Spleen (tissue), 11 donors: Measurements from ENCODE around the gene AKAP12. TPM values are rescaled to one million over a fixed set of nuclear protein-coding genes. Genes with fewer than 3 reads are reported as not detected.

Experiments used
- DNase-seq: peaks from one replicate; pipeline ENCODE4 v3.0.0-alpha.2; 2020
- H3K27ac ChIP-seq, 8 donors: fragments of 200-600 bp; sonication (generic) in 7 of 8; 1 replicate in 4 of 8; 2 replicates in 4 of 8; pipeline versions ENCODE4 v1.5.0 to v1.8.0; 2016 to 2021; ENCODE audit warnings: inconsistent platforms in 4 of 8, mild to moderate bottlenecking in 4 of 8, moderate library complexity in 1 of 8
- H3K27me3 ChIP-seq, 7 donors: fragments of 200-600 bp; sonication (generic) in 6 of 7; replicated peaks in 1 of 7; 1 replicate in 4 of 7; 2 replicates in 3 of 7; pipeline versions ENCODE4 v1.5.0 to v1.8.0; 2016 to 2021; ENCODE audit warnings: inconsistent platforms in 3 of 7, mild to moderate bottlenecking in 1 of 7
- H3K36me3 ChIP-seq, 6 donors: fragments of 200-600 bp; sonication (generic) in 5 of 6; 1 replicate in 4 of 6; 2 replicates in 2 of 6; pipeline versions ENCODE4 v1.5.0 to v1.8.0; 2016 to 2021; ENCODE audit warnings: inconsistent platforms in 2 of 6
- H3K4me1 ChIP-seq, 6 donors: fragments of 200-600 bp; sonication (generic) in 5 of 6; 1 replicate in 3 of 6; 2 replicates in 3 of 6; pipeline versions ENCODE4 v1.5.0 to v1.8.0; 2016 to 2021; ENCODE audit warnings: inconsistent platforms in 3 of 6
- H3K4me3 ChIP-seq, 8 donors: fragments of 200-600 bp; sonication (generic) in 7 of 8; 1 replicate in 4 of 8; 2 replicates in 4 of 8; pipeline versions ENCODE4 v1.5.0 to v1.8.0; 2016 to 2021; ENCODE audit warnings: inconsistent platforms in 4 of 8, mild to moderate bottlenecking in 4 of 8, moderate library complexity in 2 of 8
- H3K9me3 ChIP-seq, 8 donors: fragments of 200-600 bp; sonication (generic) in 7 of 8; 1 replicate in 4 of 8; 2 replicates in 4 of 8; pipeline versions ENCODE4 v1.5.0 to v1.8.0; 2016 to 2021; ENCODE audit warnings: inconsistent platforms in 4 of 8
- POLR2A ChIP-seq, 3 donors: fragments of 450-650 bp; IDR thresholded peaks; one replicate each; pipeline ENCODE4 v1.5.1; 2017; ENCODE audit warnings: antibody characterized with exemption in 3 of 3, mild to moderate bottlenecking in 1 of 3
- POLR2AphosphoS5 ChIP-seq, 3 donors: sonication (generic); formaldehyde crosslinking; IDR thresholded peaks; one replicate each; pipeline ENCODE4 v1.5.1; 2017; ENCODE audit warnings: antibody characterized with exemption in 3 of 3
- WGBS, 5 donors: extraction: QIAGEN DNeasy Blood & Tissue Kit in 3 of 5; methylation state at CpG; one replicate each; pipeline versions ENCODE4 v1.1.5 to v1.1.7; 2013 to 2018; 5-methylcytosine and 5-hydroxymethylcytosine counted together
- intact Hi-C: fragments of 100-400 bp; cut with DNase I; formaldehyde crosslinking; loops from one replicate; pipeline ENCODE4 v1.15.0; 2023; ENCODE audit warnings: low total_unique reads
- polyA plus RNA-seq, 3 donors: library from polyadenylated mRNA; stranded (reverse); fragments of 200-250 nt; gene quantifications; one replicate each; pipeline ENCODE4 v1.2.1, GENCODE V29; 2013
- total RNA-seq, 7 donors: library from RNA; depleted of rRNA in 3 of 7; stranded (reverse); fragments of >200 nt in 3 of 7; fragmentation: NEBNext Ultra II Directional in 4 of 7; extraction: Animal tissue kit (Norgen Biotek cat#: 25700) in 4 of 7; gene quantifications; one replicate each; pipeline versions ENCODE4 v1.1.0 to v1.2.1, GENCODE V29; 2016 to 2021
- TF ChIP-seq, protein P1 (sequence below), 11 experiments: fragments of 200-600 bp in 7 of 11; fragments of 450-650 bp in 4 of 11; sonication (generic) in 4 of 11; IDR thresholded peaks in 8 of 11; conservative IDR thresholded peaks in 3 of 11; 1 replicate in 7 of 11; 2 replicates in 4 of 11; pipeline versions ENCODE4 v1.4.0 to v1.8.0; 2016 to 2021; ENCODE audit warnings: antibody characterized with exemption in 11 of 11, inconsistent platforms in 4 of 11, mild to moderate bottlenecking in 1 of 11
- donor health status: healthy with polysubstance abuse.
- donor health status: DM: no; HTN: no; CAD: no; lungs with moderate emphysema.
- donor health status: DM: no; HTN: no; CAD: no.
- donor health status: Bipolar disorder and iron deficiency.
- donor health status: healthy.
- donor health status: DM: no; HTN: no; CAD: no.
- donor health status: DM: yes; HTN: yes; CAD: no.

The AKAP12 gene
- total and polyA plus RNA-seq, 10 donors: 3.2 to 64.7 (median 44.1) TPM

- TF ChIP-seq, protein P1, sequence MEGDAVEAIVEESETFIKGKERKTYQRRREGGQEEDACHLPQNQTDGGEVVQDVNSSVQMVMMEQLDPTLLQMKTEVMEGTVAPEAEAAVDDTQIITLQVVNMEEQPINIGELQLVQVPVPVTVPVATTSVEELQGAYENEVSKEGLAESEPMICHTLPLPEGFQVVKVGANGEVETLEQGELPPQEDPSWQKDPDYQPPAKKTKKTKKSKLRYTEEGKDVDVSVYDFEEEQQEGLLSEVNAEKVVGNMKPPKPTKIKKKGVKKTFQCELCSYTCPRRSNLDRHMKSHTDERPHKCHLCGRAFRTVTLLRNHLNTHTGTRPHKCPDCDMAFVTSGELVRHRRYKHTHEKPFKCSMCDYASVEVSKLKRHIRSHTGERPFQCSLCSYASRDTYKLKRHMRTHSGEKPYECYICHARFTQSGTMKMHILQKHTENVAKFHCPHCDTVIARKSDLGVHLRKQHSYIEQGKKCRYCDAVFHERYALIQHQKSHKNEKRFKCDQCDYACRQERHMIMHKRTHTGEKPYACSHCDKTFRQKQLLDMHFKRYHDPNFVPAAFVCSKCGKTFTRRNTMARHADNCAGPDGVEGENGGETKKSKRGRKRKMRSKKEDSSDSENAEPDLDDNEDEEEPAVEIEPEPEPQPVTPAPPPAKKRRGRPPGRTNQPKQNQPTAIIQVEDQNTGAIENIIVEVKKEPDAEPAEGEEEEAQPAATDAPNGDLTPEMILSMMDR (IDR thresholded peaks at IDR 0.05 in 8 of 11, conservative IDR thresholded peaks at IDR 0.05 in 3 of 11): no peak
- TF ChIP-seq POLR2AphosphoS5 (IDR thresholded peaks at IDR 0.05) (no peak), POLR2A (IDR thresholded peaks at IDR 0.05) (no peak)
- intact Hi-C loops: no loop called here
- 34 to 65% (median 58%) methylated on average over 4 of the region's 4 CpGs for WGBS, 5 donors
- no peak for DNase-seq
- H3K36me3 ChIP-seq: no peaks in the 10 kb centered on the region
- peaks cover 0 to 11% (median 0%) of the 10 kb centered on the region in 7 donors for H3K27me3 ChIP-seq
- H3K27ac ChIP-seq: peak overlapping the region in 6 of 8 donors; percentile 19 to 60 (median 48)
- H3K4me3 ChIP-seq: peak overlapping the region in 2 of 8 donors; percentile 5 to 44
- H3K9me3 ChIP-seq: no peaks in the 10 kb centered on the region
- H3K4me1 ChIP-seq: peaks cover 10 to 34% (median 18%) of the 10 kb centered on the region in 6 donors
Measured at GRCh38 chr6:151284548-151285017, 44.8 kb downstream of the AKAP12 start.

DNA sequence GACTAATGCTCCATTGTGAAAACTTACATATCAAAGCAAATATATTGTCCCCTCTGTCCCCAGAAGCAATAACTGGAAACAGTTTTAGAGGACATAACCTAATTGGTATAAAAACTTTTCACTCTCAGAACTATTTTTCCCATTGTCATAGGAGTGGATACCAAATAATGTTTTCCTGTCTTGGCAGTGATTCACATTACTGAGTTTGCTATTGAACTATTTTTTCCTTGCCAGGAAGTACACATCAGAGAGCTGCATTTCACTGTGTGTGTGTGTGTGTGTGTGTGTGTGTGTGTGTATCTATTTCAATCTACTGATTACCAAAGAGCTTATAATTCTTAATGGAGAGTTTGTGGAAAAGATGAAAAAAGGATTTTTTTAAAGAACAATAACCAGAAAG is 45.4 kb downstream of the AKAP12 start:
- TF ChIP-seq, protein P1 (IDR thresholded peaks at IDR 0.05 in 8 of 11, conservative IDR thresholded peaks at IDR 0.05 in 3 of 11): no peak
- TF ChIP-seq POLR2AphosphoS5 (IDR thresholded peaks at IDR 0.05): no peak
- no peak for TF ChIP-seq POLR2A (IDR thresholded peaks at IDR 0.05)
- no peaks in the 10 kb centered on the region for H3K9me3 ChIP-seq
- no peak for DNase-seq

DNA sequence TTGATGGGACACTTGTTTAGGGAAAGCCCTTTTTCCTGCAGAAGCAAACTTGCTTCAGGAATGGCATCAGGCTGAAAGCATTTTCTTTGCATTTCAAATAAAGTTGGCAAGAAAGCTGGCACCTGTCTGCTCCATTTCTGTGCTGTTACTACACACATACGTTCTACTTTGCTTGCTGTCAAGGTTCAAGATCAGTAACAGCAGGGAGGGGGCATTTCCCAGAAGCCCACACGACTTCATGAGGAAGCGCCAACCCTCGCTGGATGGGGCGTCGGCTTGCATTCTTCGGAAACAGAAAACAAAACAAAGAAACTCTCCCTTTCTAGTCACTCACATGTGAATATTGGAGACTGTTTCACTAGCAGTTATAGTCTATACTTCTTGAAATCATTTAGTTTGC is 46.4 kb downstream of the AKAP12 start:
- 39 to 59% (median 49%) methylated on average over 7 of the region's 7 CpGs for WGBS, 5 donors
- Histone ChIP-seq H3K9me3 (no peaks in the 10 kb centered on the region), H3K4me1 (peaks cover 10 to 34% (median 19%) of the 10 kb centered on the region in 6 donors), H3K36me3 (no peaks in the 10 kb centered on the region), H3K27me3 (peaks cover 0 to 10% (median 0%) of the 10 kb centered on the region in 7 donors), H3K4me3 (no peak overlapping the region), H3K27ac (peak overlapping the region in 6 of 8 donors; percentile 3 to 60 (median 18))
- TF ChIP-seq POLR2A (IDR thresholded peaks at IDR 0.05): no peak
- no peak for TF ChIP-seq POLR2AphosphoS5 (IDR thresholded peaks at IDR 0.05)
- TF ChIP-seq, protein P1 (IDR thresholded peaks at IDR 0.05 in 8 of 11, conservative IDR thresholded peaks at IDR 0.05 in 3 of 11): no peak
- intact Hi-C loops: no loop called here
- no peak for DNase-seq

More for the DNA sequence above, 45.4 kb downstream of the AKAP12 start:
- Histone ChIP-seq H3K27me3 (peaks cover 0 to 10% (median 0%) of the 10 kb centered on the region in 7 donors), H3K36me3 (no peaks in the 10 kb centered on the region), H3K4me1 (peaks cover 10 to 34% (median 18%) of the 10 kb centered on the region in 6 donors), H3K4me3 (peak overlapping the region in 1 of 8 donors; percentile 44), H3K27ac (peak overlapping the region in 6 of 8 donors; percentile 19 to 60 (median 48))
- intact Hi-C loops: no loop called here

DNA sequence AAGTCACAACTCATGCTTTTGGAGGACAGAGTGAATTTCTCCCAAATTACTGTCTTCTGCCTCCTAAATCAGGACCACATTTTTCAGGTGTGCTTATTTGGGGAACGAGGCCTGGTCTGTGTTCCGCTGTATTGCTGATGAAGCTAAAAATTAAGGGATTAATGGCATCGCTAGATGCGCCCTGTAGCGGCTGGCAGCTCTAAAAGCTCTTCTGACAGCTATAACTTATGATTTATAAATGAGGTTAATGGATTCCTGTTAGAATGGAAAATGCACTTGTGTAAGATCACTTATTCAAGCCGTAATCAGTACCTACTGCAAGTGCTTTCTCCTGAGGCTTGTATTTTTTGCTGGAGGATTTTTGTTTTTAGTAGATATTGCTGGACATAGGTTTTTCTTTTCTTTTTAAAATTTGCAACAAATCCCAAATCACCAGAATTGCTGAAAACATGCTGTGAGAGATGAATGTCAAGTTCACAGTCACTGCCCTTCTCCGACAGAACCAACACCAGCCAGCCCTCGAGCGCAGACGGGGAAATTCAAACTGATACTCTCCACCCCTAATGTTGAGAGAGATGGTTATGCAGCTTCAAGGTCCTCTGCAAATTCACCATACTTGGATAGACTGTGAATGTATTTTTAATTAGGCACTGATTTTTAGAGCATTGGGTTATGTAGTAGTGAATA is 49.1 kb downstream of the AKAP12 start:
- TF ChIP-seq POLR2A (IDR thresholded peaks at IDR 0.05) (no peak), POLR2AphosphoS5 (IDR thresholded peaks at IDR 0.05) (no peak)
- TF ChIP-seq, protein P1 (IDR thresholded peaks at IDR 0.05 in 8 of 11, conservative IDR thresholded peaks at IDR 0.05 in 3 of 11): no peak
- H3K4me1 ChIP-seq: peaks cover 10 to 34% (median 21%) of the 10 kb centered on the region in 6 donors
- H3K36me3 ChIP-seq: no peaks in the 10 kb centered on the region
- WGBS, 5 donors: 78 to 85% (median 81%) methylated on average over 10 of the region's 10 CpGs
- H3K9me3 ChIP-seq: no peaks in the 10 kb centered on the region
- H3K4me3 ChIP-seq: no peak overlapping the region
- intact Hi-C loops: no loop called here
- no peak overlapping the region for H3K27ac ChIP-seq
- H3K27me3 ChIP-seq: no peaks in the 10 kb centered on the region
- no peak for DNase-seq
